ENCODE results near the gene GALNTL6. TPM values are rescaled to one million over a fixed set of nuclear protein-coding genes. Genes with fewer than 3 reads are reported as not detected.

GALNTL6 gene
- polyA plus RNA-seq, 1 donor (not counting 4 experiments of a cell fraction or from before 2014, with no cell fraction given): not detected

GRCh38 chr4:172362569-172362968, 549.4 kb downstream of the GALNTL6 start:
- H3K4me2 ChIP-seq (ENCODE audit: control insufficient read depth, extremely low read depth, insufficient read depth, low read depth, low read length): no peak overlapping the region
- H2AFZ ChIP-seq (ENCODE audit: control insufficient read depth, low read length): no peak overlapping the region
- H3K4me1 ChIP-seq (ENCODE audit: control insufficient read depth, extremely low read depth, insufficient read depth, low read length): no peaks in the 10 kb centered on the region
- FAIRE-seq: no peak
- H3K27ac ChIP-seq (ENCODE audit: control insufficient read depth, insufficient read depth, low read length): no peak overlapping the region
- H3K9me1 ChIP-seq (ENCODE audit: control insufficient read depth, extremely low read depth, insufficient read depth, low read length): no peaks in the 10 kb centered on the region
- H3K9me3 ChIP-seq (ENCODE audit: control insufficient read depth, low read depth, low read length): no peaks in the 10 kb centered on the region
- no peaks in the 10 kb centered on the region for H4K20me1 ChIP-seq (ENCODE audit: control insufficient read depth, extremely low read depth, insufficient read depth, low read length)
- TF ChIP-seq CTCF (optimal IDR thresholded peaks at IDR 0.05 in 1 of 3, IDR thresholded peaks at IDR 0.05 in 1 of 3, conservative IDR thresholded peaks at IDR 0.05 in 1 of 3; ENCODE audit: extremely low read depth in 1 of 3, insufficient read depth in 2 of 3, low read length in 3 of 3): no peak
- no peak for TF ChIP-seq EZH2 (IDR thresholded peaks at IDR 0.05; ENCODE audit: low read length)
- no peak overlapping the region for H3K9ac ChIP-seq (ENCODE audit: control insufficient read depth, extremely low read depth, insufficient read depth, low read length)
- no peaks in the 10 kb centered on the region for H3K79me2 ChIP-seq (ENCODE audit: control insufficient read depth, insufficient read depth, low read length)
- H3K36me3 ChIP-seq (ENCODE audit: control insufficient read depth in 2 of 2, extremely low read depth in 1 of 2, insufficient read depth in 2 of 2, low read length in 2 of 2): no peaks in the 10 kb centered on the region
- H3K27me3 ChIP-seq (ENCODE audit: control insufficient read depth, extremely low read depth, insufficient read depth, low read length): no peaks in the 10 kb centered on the region
- H3K4me3 ChIP-seq (ENCODE audit: control insufficient read depth in 2 of 3, extremely low read depth in 1 of 3, insufficient read depth in 2 of 3, low read depth in 1 of 3, low read length in 3 of 3): no peak overlapping the region
- dilution Hi-C loops (cut with MboI; ENCODE audit: extremely low pct_ligation_motif_present, low sequenced_read_pairs): no loop called here
- no peak for DNase-seq (ENCODE audit: low read depth, low spot score)

- Histone ChIP-seq H3K36me3 (ENCODE audit: control insufficient read depth in 2 of 2, extremely low read depth in 1 of 2, insufficient read depth in 2 of 2, low read length in 2 of 2) (no peaks in the 10 kb centered on the region), H3K4me3 (ENCODE audit: control insufficient read depth in 2 of 3, extremely low read depth in 1 of 3, insufficient read depth in 2 of 3, low read depth in 1 of 3, low read length in 3 of 3) (no peak overlapping the region), H3K9me3 (ENCODE audit: control insufficient read depth, low read depth, low read length) (no peaks in the 10 kb centered on the region), H3K9me1 (ENCODE audit: control insufficient read depth, extremely low read depth, insufficient read depth, low read length) (no peaks in the 10 kb centered on the region), H3K79me2 (ENCODE audit: control insufficient read depth, insufficient read depth, low read length) (no peaks in the 10 kb centered on the region), H2AFZ (ENCODE audit: control insufficient read depth, low read length) (no peak overlapping the region), H3K27me3 (ENCODE audit: control insufficient read depth, extremely low read depth, insufficient read depth, low read length) (no peaks in the 10 kb centered on the region), H3K27ac (ENCODE audit: control insufficient read depth, insufficient read depth, low read length) (no peak overlapping the region), H4K20me1 (ENCODE audit: control insufficient read depth, extremely low read depth, insufficient read depth, low read length) (no peaks in the 10 kb centered on the region), H3K4me1 (ENCODE audit: control insufficient read depth, extremely low read depth, insufficient read depth, low read length) (no peaks in the 10 kb centered on the region), H3K4me2 (ENCODE audit: control insufficient read depth, extremely low read depth, insufficient read depth, low read depth, low read length) (no peak overlapping the region), H3K9ac (ENCODE audit: control insufficient read depth, extremely low read depth, insufficient read depth, low read length) (no peak overlapping the region)
- TF ChIP-seq CTCF (optimal IDR thresholded peaks at IDR 0.05 in 1 of 3, IDR thresholded peaks at IDR 0.05 in 1 of 3, conservative IDR thresholded peaks at IDR 0.05 in 1 of 3; ENCODE audit: extremely low read depth in 1 of 3, insufficient read depth in 2 of 3, low read length in 3 of 3): no peak
- TF ChIP-seq EZH2 (IDR thresholded peaks at IDR 0.05; ENCODE audit: low read length): no peak
- dilution Hi-C loops (cut with MboI; ENCODE audit: extremely low pct_ligation_motif_present, low sequenced_read_pairs): no loop called here
- FAIRE-seq: no peak
- DNase-seq (ENCODE audit: low read depth, low spot score): no peak
Observed at GRCh38 chr4:172369471-172369959, 556.3 kb downstream of the GALNTL6 start.

All from keratinocyte (primary cell).